HG03103 (cell line): ENCODE data around the gene QSOX1.

ENCODE experiments used
- ATAC-seq: cut with Tn5 transposase; IDR thresholded peaks from one replicate; pipeline ENCODE4 v1.9.1; 2021; ENCODE audit warnings: low read depth; ENCODE audit not compliant: unreplicated experiment

Gene QSOX1

GRCh38 chr1:180248176-180248575 is 93.5 kb downstream of the QSOX1 start:
- no peak for ATAC-seq

GRCh38 chr1:180248731-180249681 is 94.3 kb downstream of the QSOX1 start:
- no peak for ATAC-seq

GRCh38 chr1:180249725-180250498 is 95.2 kb downstream of the QSOX1 start:
- no peak for ATAC-seq

GRCh38 chr1:180250499-180250770 is 95.8 kb downstream of the QSOX1 start:
- no peak for ATAC-seq

GRCh38 chr1:180250883-180251509 is 96.3 kb downstream of the QSOX1 start:
- no peak for ATAC-seq

GRCh38 chr1:180251526-180252305 is 97.0 kb downstream of the QSOX1 start:
- no peak for ATAC-seq

GRCh38 chr1:180252638-180253536 is 98.2 kb downstream of the QSOX1 start:
- no peak for ATAC-seq
